ENCODE data around the gene BCS1L. TPM values are rescaled to one million over a fixed set of nuclear protein-coding genes. Genes with fewer than 3 reads are reported as not detected.

BCS1L gene
- total and polyA plus RNA-seq, 2 of the 8 experiments (the other 6 are each of a cell fraction or from before 2014, with no cell fraction given), result 23.7 to 37.1 TPM

DNA sequence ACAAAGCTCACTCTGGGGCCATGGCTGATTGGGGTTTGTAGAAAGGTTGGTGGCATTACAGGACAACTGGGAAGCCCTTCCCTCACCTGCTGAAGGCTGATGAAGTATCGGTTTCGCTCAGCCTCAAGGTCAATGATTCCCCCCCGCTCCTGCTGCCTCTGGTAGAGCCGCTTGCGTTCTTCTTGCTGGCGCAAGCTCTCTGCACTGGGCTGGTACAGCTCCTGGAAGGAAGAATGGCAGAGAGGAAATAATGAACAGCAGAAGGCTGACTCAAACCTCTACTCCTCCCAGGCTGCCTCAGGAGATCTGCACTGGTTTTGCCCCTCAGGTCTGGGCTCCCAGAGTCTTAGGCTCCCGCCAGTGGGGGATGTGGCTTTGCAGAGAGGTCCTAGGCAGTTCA, 5.2 kb downstream of the BCS1L start (continued):
- TF ChIP-seq, protein P1, sequence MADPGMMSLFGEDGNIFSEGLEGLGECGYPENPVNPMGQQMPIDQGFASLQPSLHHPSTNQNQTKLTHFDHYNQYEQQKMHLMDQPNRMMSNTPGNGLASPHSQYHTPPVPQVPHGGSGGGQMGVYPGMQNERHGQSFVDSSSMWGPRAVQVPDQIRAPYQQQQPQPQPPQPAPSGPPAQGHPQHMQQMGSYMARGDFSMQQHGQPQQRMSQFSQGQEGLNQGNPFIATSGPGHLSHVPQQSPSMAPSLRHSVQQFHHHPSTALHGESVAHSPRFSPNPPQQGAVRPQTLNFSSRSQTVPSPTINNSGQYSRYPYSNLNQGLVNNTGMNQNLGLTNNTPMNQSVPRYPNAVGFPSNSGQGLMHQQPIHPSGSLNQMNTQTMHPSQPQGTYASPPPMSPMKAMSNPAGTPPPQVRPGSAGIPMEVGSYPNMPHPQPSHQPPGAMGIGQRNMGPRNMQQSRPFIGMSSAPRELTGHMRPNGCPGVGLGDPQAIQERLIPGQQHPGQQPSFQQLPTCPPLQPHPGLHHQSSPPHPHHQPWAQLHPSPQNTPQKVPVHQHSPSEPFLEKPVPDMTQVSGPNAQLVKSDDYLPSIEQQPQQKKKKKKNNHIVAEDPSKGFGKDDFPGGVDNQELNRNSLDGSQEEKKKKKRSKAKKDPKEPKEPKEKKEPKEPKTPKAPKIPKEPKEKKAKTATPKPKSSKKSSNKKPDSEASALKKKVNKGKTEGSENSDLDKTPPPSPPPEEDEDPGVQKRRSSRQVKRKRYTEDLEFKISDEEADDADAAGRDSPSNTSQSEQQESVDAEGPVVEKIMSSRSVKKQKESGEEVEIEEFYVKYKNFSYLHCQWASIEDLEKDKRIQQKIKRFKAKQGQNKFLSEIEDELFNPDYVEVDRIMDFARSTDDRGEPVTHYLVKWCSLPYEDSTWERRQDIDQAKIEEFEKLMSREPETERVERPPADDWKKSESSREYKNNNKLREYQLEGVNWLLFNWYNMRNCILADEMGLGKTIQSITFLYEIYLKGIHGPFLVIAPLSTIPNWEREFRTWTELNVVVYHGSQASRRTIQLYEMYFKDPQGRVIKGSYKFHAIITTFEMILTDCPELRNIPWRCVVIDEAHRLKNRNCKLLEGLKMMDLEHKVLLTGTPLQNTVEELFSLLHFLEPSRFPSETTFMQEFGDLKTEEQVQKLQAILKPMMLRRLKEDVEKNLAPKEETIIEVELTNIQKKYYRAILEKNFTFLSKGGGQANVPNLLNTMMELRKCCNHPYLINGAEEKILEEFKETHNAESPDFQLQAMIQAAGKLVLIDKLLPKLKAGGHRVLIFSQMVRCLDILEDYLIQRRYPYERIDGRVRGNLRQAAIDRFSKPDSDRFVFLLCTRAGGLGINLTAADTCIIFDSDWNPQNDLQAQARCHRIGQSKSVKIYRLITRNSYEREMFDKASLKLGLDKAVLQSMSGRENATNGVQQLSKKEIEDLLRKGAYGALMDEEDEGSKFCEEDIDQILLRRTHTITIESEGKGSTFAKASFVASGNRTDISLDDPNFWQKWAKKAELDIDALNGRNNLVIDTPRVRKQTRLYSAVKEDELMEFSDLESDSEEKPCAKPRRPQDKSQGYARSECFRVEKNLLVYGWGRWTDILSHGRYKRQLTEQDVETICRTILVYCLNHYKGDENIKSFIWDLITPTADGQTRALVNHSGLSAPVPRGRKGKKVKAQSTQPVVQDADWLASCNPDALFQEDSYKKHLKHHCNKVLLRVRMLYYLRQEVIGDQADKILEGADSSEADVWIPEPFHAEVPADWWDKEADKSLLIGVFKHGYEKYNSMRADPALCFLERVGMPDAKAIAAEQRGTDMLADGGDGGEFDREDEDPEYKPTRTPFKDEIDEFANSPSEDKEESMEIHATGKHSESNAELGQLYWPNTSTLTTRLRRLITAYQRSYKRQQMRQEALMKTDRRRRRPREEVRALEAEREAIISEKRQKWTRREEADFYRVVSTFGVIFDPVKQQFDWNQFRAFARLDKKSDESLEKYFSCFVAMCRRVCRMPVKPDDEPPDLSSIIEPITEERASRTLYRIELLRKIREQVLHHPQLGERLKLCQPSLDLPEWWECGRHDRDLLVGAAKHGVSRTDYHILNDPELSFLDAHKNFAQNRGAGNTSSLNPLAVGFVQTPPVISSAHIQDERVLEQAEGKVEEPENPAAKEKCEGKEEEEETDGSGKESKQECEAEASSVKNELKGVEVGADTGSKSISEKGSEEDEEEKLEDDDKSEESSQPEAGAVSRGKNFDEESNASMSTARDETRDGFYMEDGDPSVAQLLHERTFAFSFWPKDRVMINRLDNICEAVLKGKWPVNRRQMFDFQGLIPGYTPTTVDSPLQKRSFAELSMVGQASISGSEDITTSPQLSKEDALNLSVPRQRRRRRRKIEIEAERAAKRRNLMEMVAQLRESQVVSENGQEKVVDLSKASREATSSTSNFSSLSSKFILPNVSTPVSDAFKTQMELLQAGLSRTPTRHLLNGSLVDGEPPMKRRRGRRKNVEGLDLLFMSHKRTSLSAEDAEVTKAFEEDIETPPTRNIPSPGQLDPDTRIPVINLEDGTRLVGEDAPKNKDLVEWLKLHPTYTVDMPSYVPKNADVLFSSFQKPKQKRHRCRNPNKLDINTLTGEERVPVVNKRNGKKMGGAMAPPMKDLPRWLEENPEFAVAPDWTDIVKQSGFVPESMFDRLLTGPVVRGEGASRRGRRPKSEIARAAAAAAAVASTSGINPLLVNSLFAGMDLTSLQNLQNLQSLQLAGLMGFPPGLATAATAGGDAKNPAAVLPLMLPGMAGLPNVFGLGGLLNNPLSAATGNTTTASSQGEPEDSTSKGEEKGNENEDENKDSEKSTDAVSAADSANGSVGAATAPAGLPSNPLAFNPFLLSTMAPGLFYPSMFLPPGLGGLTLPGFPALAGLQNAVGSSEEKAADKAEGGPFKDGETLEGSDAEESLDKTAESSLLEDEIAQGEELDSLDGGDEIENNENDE (IDR thresholded peaks at IDR 0.05; ENCODE audit: insufficient replicate concordance, low read length), result no peak
- TF ChIP-seq SIN3A (conservative IDR thresholded peaks at IDR 0.05 in 1 of 2, IDR thresholded peaks at IDR 0.05 in 1 of 2; ENCODE audit: low read depth in 1 of 2, low read length in 2 of 2) (no peak), POLR2AphosphoS5 (IDR thresholded peaks at IDR 0.05; ENCODE audit: low read depth, low read length) (no peak), YY1 (IDR thresholded peaks at IDR 0.05; ENCODE audit: low read depth, low read length) (no peak), RXRA (IDR thresholded peaks at IDR 0.05; ENCODE audit: insufficient read depth, low read depth, low read length) (no peak), KDM1A (IDR thresholded peaks at IDR 0.05; ENCODE audit: borderline replicate concordance, low read length) (no peak), CREB1 (IDR thresholded peaks at IDR 0.05) (no peak), CBX8 (IDR thresholded peaks at IDR 0.05; ENCODE audit: borderline replicate concordance, low read depth, low read length) (no peak), BRCA1 (IDR thresholded peaks at IDR 0.05; ENCODE audit: low read depth, low read length) (no peak), MAFK (IDR thresholded peaks at IDR 0.05; ENCODE audit: low read depth, low read length) (no peak), TEAD4 (IDR thresholded peaks at IDR 0.05; ENCODE audit: low read depth, low read length) (no peak), POLR2A (IDR thresholded peaks at IDR 0.05; ENCODE audit: control extremely low read depth in 1 of 2, low read depth in 2 of 2, low read length in 2 of 2) (no peak), SRF (IDR thresholded peaks at IDR 0.05; ENCODE audit: low read depth, low read length) (no peak)
